K562 (cell line): Measurements from ENCODE around the gene TRERF1. TPM values are rescaled to one million over a fixed set of nuclear protein-coding genes. Genes with fewer than 3 reads are reported as not detected.

ENCODE experiments used
- ATAC-seq: fragments of 200-7000 bp; cut with Tn5 transposase; 3 replicates; pipeline ENCODE4 v1.9.1; 2020; ENCODE audit warnings: moderate library complexity
- BruUV-seq: library from RNA; stranded (reverse); fragments of 400-500 nt; replicated peaks from 2 replicates; lab custom pipeline; 2021; lab: Mats Ljungman, UMichigan
- CTCF ChIA-PET: fragments of 300-600 bp; formaldehyde crosslinking; extraction: SDS; loops from one replicate; lab custom pipeline; 2021; ENCODE audit warnings: low intra/inter-chr PET ratio; lab: Yijun Ruan, JAX
- POLR2A ChIA-PET: fragments of 300-600, 350-650 bp; sonication (Branson Sonifier 250); formaldehyde crosslinking; extraction: SDS; loops from one replicate; lab custom pipeline; 2021; ENCODE audit warnings: antibody characterized with exemption, inconsistent platforms; lab: Yijun Ruan, JAX
- DNase-seq, 4 experiments: peaks; one replicate each; pipeline versions ENCODE4 v3.0.0 to v3.0.0-alpha.2; 2011 to 2018; ENCODE audit warnings: low spot score in 3 of 4, mixed read lengths in 3 of 4; ENCODE audit errors: extremely low read depth in 1 of 4
- FAIRE-seq: peaks from 2 replicates; lab custom pipeline; 2011; peaks lifted over from hg19 to GRCh38; lab: Jason Lieb, UNC
- H2AFZ ChIP-seq: 2 replicates; pipeline ENCODE4 v1.6.0; 2011; ENCODE audit warnings: low read depth, low read length, control low read depth, inconsistent platforms
- H3K27ac ChIP-seq: fragments of 200-600 bp; 3 replicates; pipeline ENCODE4 v1.8.0; 2011; ENCODE audit warnings: low read depth, mild to moderate bottlenecking, control low read depth, inconsistent platforms, low read length, moderate library complexity, mixed read lengths; ENCODE audit errors: extremely low read depth
- H3K27me3 ChIP-seq, 2 experiments: fragments of 300-600 bp in 1 of 2; 2 replicates in 1 of 2; 3 replicates in 1 of 2; pipeline versions ENCODE4 v1.6.0 to v1.8.0; 2011; ENCODE audit warnings: inconsistent platforms in 2 of 2, low read length in 2 of 2, mild to moderate bottlenecking in 1 of 2, mixed read lengths in 1 of 2, moderate library complexity in 1 of 2; ENCODE audit not compliant: control insufficient read depth in 2 of 2, insufficient read depth in 2 of 2
- H3K36me3 ChIP-seq: fragments of 300-600 bp; 3 replicates; pipeline ENCODE4 v1.8.0; 2011; ENCODE audit warnings: mild to moderate bottlenecking, low read length, inconsistent platforms; ENCODE audit not compliant: control insufficient read depth, insufficient read depth
- H3K4me1 ChIP-seq, 2 experiments: fragments of 200-600 bp in 1 of 2; replicated peaks in 1 of 2; 2 replicates in 1 of 2; 3 replicates in 1 of 2; pipeline versions ENCODE4 v1.5.1 to v1.8.0; 2011; ENCODE audit warnings: inconsistent platforms in 2 of 2, low read length in 2 of 2, mild to moderate bottlenecking in 1 of 2, mixed read lengths in 1 of 2, moderate library complexity in 1 of 2; ENCODE audit not compliant: control insufficient read depth in 2 of 2, insufficient read depth in 2 of 2
- H3K4me2 ChIP-seq: 2 replicates; pipeline ENCODE4 v1.6.1; 2011; ENCODE audit warnings: low read length, control low read depth, inconsistent platforms, mixed read lengths; ENCODE audit not compliant: insufficient read depth
- H3K4me3 ChIP-seq: fragments of 200-600 bp; sonication (generic), shearing (Covaris generic); 2 replicates; pipeline ENCODE4 v1.5.1; 2016; ENCODE audit warnings: control low read depth, inconsistent platforms
- H3K79me2 ChIP-seq: fragments of 200-600 bp; 3 replicates; pipeline ENCODE4 v1.8.0; 2011; ENCODE audit warnings: low read length, inconsistent platforms; ENCODE audit not compliant: control insufficient read depth, insufficient read depth
- H3K9ac ChIP-seq, 2 experiments: 2 replicates each; pipeline versions ENCODE4 v1.6.0 to v1.6.1; 2011; ENCODE audit warnings: low read depth in 2 of 2, low read length in 2 of 2, control low read depth in 1 of 2, inconsistent platforms in 1 of 2, mild to moderate bottlenecking in 1 of 2, mixed read lengths in 1 of 2; ENCODE audit not compliant: insufficient read depth in 1 of 2
- H3K9me1 ChIP-seq: one replicate; pipeline ENCODE4 v1.6.0; 2011; ENCODE audit warnings: inconsistent platforms, mild to moderate bottlenecking, low read length, moderate library complexity; ENCODE audit not compliant: control insufficient read depth, insufficient read depth
- H3K9me3 ChIP-seq: replicated peaks from 2 replicates; pipeline ENCODE4 v1.5.1; 2011; ENCODE audit warnings: low read depth, low read length, inconsistent platforms; ENCODE audit not compliant: control insufficient read depth, insufficient read depth
- H4K20me1 ChIP-seq: replicated peaks from 2 replicates; pipeline ENCODE4 v1.6.1; 2011; ENCODE audit warnings: low read length, inconsistent platforms, mixed read lengths; ENCODE audit not compliant: control insufficient read depth, insufficient read depth
- FOXP4 ChIP-seq: sonication (generic); formaldehyde crosslinking; IDR thresholded peaks from 2 replicates; pipeline ENCODE4 v1.8.0; 2022; ENCODE audit warnings: mild to moderate bottlenecking, missing genetic modification reagents, borderline replicate concordance
- HES1 ChIP-seq: fragments of 450-650 bp; IDR thresholded peaks from 2 replicates; pipeline ENCODE4 v1.6.1; 2016; ENCODE audit warnings: low read depth, mild to moderate bottlenecking, moderate library complexity
- HOMEZ ChIP-seq: fragments of 250-450 bp; sonication (Bioruptor Pico); IDR thresholded peaks from 2 replicates; pipeline ENCODE4 v1.4.0; 2020; ENCODE audit warnings: mild to moderate bottlenecking, moderate library complexity
- UBTF ChIP-seq, 2 experiments: IDR thresholded peaks; 2 replicates each; pipeline ENCODE4 v1.6.1; 2012; ENCODE audit warnings: improper control_type of control experiment in 2 of 2, low read depth in 2 of 2, low read length in 2 of 2, borderline replicate concordance in 1 of 2
- VEZF1 ChIP-seq: fragments of 200-800 bp; sonication (Bioruptor generic); IDR thresholded peaks from 2 replicates; pipeline ENCODE4 v1.6.1; 2017; ENCODE audit warnings: missing genetic modification characterization, missing compliant biosample characterization
- WGBS: fragments of 100-300 bp; shearing (Covaris generic); methylation state at CpG from one replicate; pipeline ENCODE4 v1.1.6; 2016; ENCODE audit warnings: low coverage, mixed read lengths; ENCODE audit not compliant: insufficient coverage; ENCODE audit errors: missing lambda C conversion rate; 5-methylcytosine and 5-hydroxymethylcytosine counted together
- in situ Hi-C: fragments of 300-500 bp; cut with MboI; formaldehyde crosslinking; loops from 4 replicates; pipeline ENCODE4 v1.15.0; 2018; ENCODE audit warnings: inconsistent platforms, mixed read lengths
- intact Hi-C: fragments of 100-400 bp; cut with micrococcal nuclease; formaldehyde crosslinking; loops from 2 replicates; pipeline ENCODE4 v1.14.2; 2022
- polyA plus RNA-seq, 8 experiments: library from polyadenylated mRNA; depleted of rRNA in 4 of 8; stranded (reverse) in 5 of 8; unstranded in 3 of 8; fragments of >200 nt; fragmentation: Nextera tagmentation in 2 of 8; fragmentation: Illumina TruSeq in 1 of 8; extraction: Ambion mirVana in 2 of 8; extraction: Trizol in 1 of 8; gene quantifications; 2 replicates each; pipeline versions ENCODE4 v1.2.1 to v1.2.3, GENCODE V29; 2011 to 2014; ENCODE audit warnings: inconsistent platforms in 1 of 8, missing spikeins in 1 of 8
- total RNA-seq, 7 experiments: library from RNA; depleted of rRNA in 6 of 7; stranded (reverse); fragments of >200 nt in 6 of 7; fragmentation: Illumina TruSeq in 2 of 7; extraction: Trizol in 2 of 7; gene quantifications; 2 replicates each; pipeline versions ENCODE4 v1.2.1 to v1.2.3, GENCODE V29; 2011 to 2021; ENCODE audit warnings: low replicate concordance in 1 of 7

TRERF1 gene
- total and polyA plus RNA-seq, 9 of the 15 experiments (the other 6 are each of a cell fraction or from before 2014, with no cell fraction given), result 0.04 to 0.20 (median 0.07) TPM; not detected in 3

GRCh38 chr6:42454428-42454791, 2.7 kb upstream of the TRERF1 start:
- Histone ChIP-seq H3K9ac (peak overlapping the region in 1 of 2 experiments; percentile 71; a peak in 1 of 4 replicates), H3K36me3 (no peaks in the 10 kb centered on the region), H3K79me2 (no peaks in the 10 kb centered on the region), H3K27me3 (peaks cover 37 to 52% of the 10 kb centered on the region in 2 experiments), H3K4me3 (no peak overlapping the region), H3K4me2 (no peak overlapping the region), H4K20me1 (no peaks in the 10 kb centered on the region), H2AFZ (no peak overlapping the region), H3K27ac (no peak overlapping the region), H3K9me1 (no peaks in the 10 kb centered on the region), H3K9me3 (no peaks in the 10 kb centered on the region), H3K4me1 (peaks cover 9 to 29% of the 10 kb centered on the region in 2 experiments; a peak in 4 of 5 replicates)
- FAIRE-seq (no peak), DNase-seq (peak in 1 of 4 experiments; percentile 22), ATAC-seq (peak; percentile 8; the same call in 1 of the 3 replicates)
- POLR2A ChIA-PET, result interaction anchor here (0.6 to 1.3 kb wide), 2 partner anchors 41 to 428 kb away, joined by 3 to 4 read pairs; no protein-coding TSS in a partner anchor
- TF ChIP-seq UBTF (IDR thresholded peaks at IDR 0.05; ENCODE audit: borderline replicate concordance in 1 of 2, low read depth in 2 of 2, low read length in 2 of 2) (0 out of 4 replicates have a peak, but pooled peaks of 1 of the 2 experiments have one; percentile 6), HOMEZ (CRISPR knock-in tag) (no peak), VEZF1 (CRISPR knock-in tag) (peak; percentile 41; the same call in 1 of the 2 replicates), FOXP4 (CRISPR knock-in tag) (no peak), HES1 (peak; percentile 46; the same call in 1 of the 2 replicates)
- 0% methylated on average over 11 of the region's 11 CpGs for WGBS
- BruUV-seq, result no TSS peak
- intact Hi-C loops, result no loop called here
- in situ Hi-C loops, result no loop called here
- CTCF ChIA-PET, result no interaction called here
